GM12873 (cell line): ENCODE data around the gene CAMP.

ENCODE experiments used
- CTCF ChIP-seq: IDR thresholded peaks from 2 replicates; pipeline ENCODE4 v1.5.1; 2012; ENCODE audit warnings: low read depth, mild to moderate bottlenecking, moderate library complexity, low read length, control low read depth; ENCODE audit not compliant: insufficient read depth; ENCODE audit errors: missing control alignments

Gene CAMP

GRCh38 chr3:48187301-48187578 is 36.1 kb upstream of the CAMP start:
- TF ChIP-seq CTCF = no peak

- no peak for TF ChIP-seq CTCF
Observed at GRCh38 chr3:48187579-48188265, 35.6 kb upstream of the CAMP start.

- no peak for TF ChIP-seq CTCF
Observed at GRCh38 chr3:48188266-48189201, 34.8 kb upstream of the CAMP start, which contains the start of gene CDC25A. Gene CDC25A (minus strand): TSS chr3:48188417. CDS start chr3:48187947, 470 bp downstream.

GRCh38 chr3:48189321-48189720 is 34.0 kb upstream of the CAMP start:
- no peak for TF ChIP-seq CTCF

GRCh38 chr3:48190911-48191310 is 32.4 kb upstream of the CAMP start:
- TF ChIP-seq CTCF = no peak

GRCh38 chr3:48194446-48195071 is 28.7 kb upstream of the CAMP start:
- TF ChIP-seq CTCF = peak; percentile 83

- no peak for TF ChIP-seq CTCF
Observed at GRCh38 chr3:48196611-48197010, 26.7 kb upstream of the CAMP start.
